Measurements from ENCODE around the gene RBMS3. TPM values are rescaled to one million over a fixed set of nuclear protein-coding genes. Genes with fewer than 3 reads are reported as not detected.

RBMS3 gene
- total and polyA plus RNA-seq, 4 donors = 4.8 to 117 (median 29.4) TPM

GRCh38 chr3:29318251-29318650 is 37.4 kb downstream of the RBMS3 start:
- Histone ChIP-seq H3K9ac (ENCODE audit: insufficient read depth in 1 of 2, low read length in 2 of 2) (no peak overlapping the region), H3K4me1 (ENCODE audit: control insufficient read depth in 5 of 5, insufficient read depth in 5 of 5, low read length in 5 of 5) (peaks cover 0 to 22% (median 0%) of the 10 kb centered on the region in 5 donors), H3K27me3 (ENCODE audit: control insufficient read depth in 3 of 3, insufficient read depth in 3 of 3, low read length in 2 of 3) (no peaks in the 10 kb centered on the region), H3K36me3 (ENCODE audit: control insufficient read depth in 4 of 4, insufficient read depth in 4 of 4, low read length in 4 of 4) (no peaks in the 10 kb centered on the region), H3K4me3 (no peak overlapping the region), H3K27ac (ENCODE audit: low read depth in 1 of 2, low read length in 1 of 2) (no peak overlapping the region), H3K9me3 (ENCODE audit: control insufficient read depth in 4 of 4, insufficient read depth in 3 of 4, low read length in 3 of 4) (no peaks in the 10 kb centered on the region)
- ATAC-seq (ENCODE audit: insufficient read depth, low FRiP score) (no peak), DNase-seq (no peak)
- no peak for TF ChIP-seq CTCF (IDR thresholded peaks at IDR 0.05; ENCODE audit: control extremely low read depth, extremely low read depth)
- WGBS, 2 donors = 95% methylated on average over 3 of the region's 3 CpGs

GRCh38 chr3:29319262-29319661 is 38.4 kb downstream of the RBMS3 start:
- ATAC-seq (ENCODE audit: insufficient read depth, low FRiP score) (no peak), DNase-seq (no peak)
- 87% methylated on average over 4 of the region's 4 CpGs for WGBS, 2 donors
- Histone ChIP-seq H3K4me1 (ENCODE audit: control insufficient read depth in 5 of 5, insufficient read depth in 5 of 5, low read length in 5 of 5) (peaks cover 0 to 16% (median 0%) of the 10 kb centered on the region in 5 donors), H3K27ac (ENCODE audit: low read depth in 1 of 2, low read length in 1 of 2) (no peak overlapping the region), H3K9ac (ENCODE audit: insufficient read depth in 1 of 2, low read length in 2 of 2) (no peak overlapping the region), H3K9me3 (ENCODE audit: control insufficient read depth in 4 of 4, insufficient read depth in 3 of 4, low read length in 3 of 4) (no peaks in the 10 kb centered on the region), H3K4me3 (no peak overlapping the region), H3K36me3 (ENCODE audit: control insufficient read depth in 4 of 4, insufficient read depth in 4 of 4, low read length in 4 of 4) (no peaks in the 10 kb centered on the region), H3K27me3 (ENCODE audit: control insufficient read depth in 3 of 3, insufficient read depth in 3 of 3, low read length in 2 of 3) (no peaks in the 10 kb centered on the region)
- no peak for TF ChIP-seq CTCF (IDR thresholded peaks at IDR 0.05; ENCODE audit: control extremely low read depth, extremely low read depth)

GRCh38 chr3:29319798-29320197 is 38.9 kb downstream of the RBMS3 start:
- ATAC-seq (ENCODE audit: insufficient read depth, low FRiP score) (no peak), DNase-seq (no peak)
- Histone ChIP-seq H3K4me3 (no peak overlapping the region), H3K27me3 (ENCODE audit: control insufficient read depth in 3 of 3, insufficient read depth in 3 of 3, low read length in 2 of 3) (no peaks in the 10 kb centered on the region), H3K36me3 (ENCODE audit: control insufficient read depth in 4 of 4, insufficient read depth in 4 of 4, low read length in 4 of 4) (no peaks in the 10 kb centered on the region), H3K9ac (ENCODE audit: insufficient read depth in 1 of 2, low read length in 2 of 2) (no peak overlapping the region), H3K27ac (ENCODE audit: low read depth in 1 of 2, low read length in 1 of 2) (no peak overlapping the region), H3K9me3 (ENCODE audit: control insufficient read depth in 4 of 4, insufficient read depth in 3 of 4, low read length in 3 of 4) (no peaks in the 10 kb centered on the region), H3K4me1 (ENCODE audit: control insufficient read depth in 5 of 5, insufficient read depth in 5 of 5, low read length in 5 of 5) (peaks cover 0 to 11% (median 0%) of the 10 kb centered on the region in 5 donors)
- WGBS, 2 donors = 52 to 75% methylated on average over 2 of the region's 2 CpGs
- no peak for TF ChIP-seq CTCF (IDR thresholded peaks at IDR 0.05; ENCODE audit: control extremely low read depth, extremely low read depth)

GRCh38 chr3:29322586-29322985 is 41.7 kb downstream of the RBMS3 start:
- H3K9me3 ChIP-seq (ENCODE audit: control insufficient read depth in 4 of 4, insufficient read depth in 3 of 4, low read length in 3 of 4) = no peaks in the 10 kb centered on the region
- no peak overlapping the region for H3K9ac ChIP-seq (ENCODE audit: insufficient read depth in 1 of 2, low read length in 2 of 2)
- no peak for ATAC-seq (ENCODE audit: insufficient read depth, low FRiP score)
- DNase-seq = no peak
- H3K36me3 ChIP-seq (ENCODE audit: control insufficient read depth in 4 of 4, insufficient read depth in 4 of 4, low read length in 4 of 4) = no peaks in the 10 kb centered on the region
- peaks cover 0 to 11% (median 0%) of the 10 kb centered on the region in 5 donors for H3K4me1 ChIP-seq (ENCODE audit: control insufficient read depth in 5 of 5, insufficient read depth in 5 of 5, low read length in 5 of 5)
- WGBS, 2 donors = 75 to 87% methylated on average over 3 of the region's 3 CpGs
- H3K27ac ChIP-seq (ENCODE audit: low read depth in 1 of 2, low read length in 1 of 2) = no peak overlapping the region
- TF ChIP-seq CTCF (IDR thresholded peaks at IDR 0.05; ENCODE audit: control extremely low read depth, extremely low read depth) = no peak
- H3K4me3 ChIP-seq = no peak overlapping the region
- H3K27me3 ChIP-seq (ENCODE audit: control insufficient read depth in 3 of 3, insufficient read depth in 3 of 3, low read length in 2 of 3) = no peaks in the 10 kb centered on the region

All from lung (tissue), 12 donors.